IPS-NIHi11 (cell line): ENCODE measurements around the gene DCHS1.

Experiments
- DNase-seq: peaks from one replicate; pipeline ENCODE4 v3.0.0; 2012; ENCODE audit warnings: mixed read lengths, low spot score

DCHS1 gene

DNA sequence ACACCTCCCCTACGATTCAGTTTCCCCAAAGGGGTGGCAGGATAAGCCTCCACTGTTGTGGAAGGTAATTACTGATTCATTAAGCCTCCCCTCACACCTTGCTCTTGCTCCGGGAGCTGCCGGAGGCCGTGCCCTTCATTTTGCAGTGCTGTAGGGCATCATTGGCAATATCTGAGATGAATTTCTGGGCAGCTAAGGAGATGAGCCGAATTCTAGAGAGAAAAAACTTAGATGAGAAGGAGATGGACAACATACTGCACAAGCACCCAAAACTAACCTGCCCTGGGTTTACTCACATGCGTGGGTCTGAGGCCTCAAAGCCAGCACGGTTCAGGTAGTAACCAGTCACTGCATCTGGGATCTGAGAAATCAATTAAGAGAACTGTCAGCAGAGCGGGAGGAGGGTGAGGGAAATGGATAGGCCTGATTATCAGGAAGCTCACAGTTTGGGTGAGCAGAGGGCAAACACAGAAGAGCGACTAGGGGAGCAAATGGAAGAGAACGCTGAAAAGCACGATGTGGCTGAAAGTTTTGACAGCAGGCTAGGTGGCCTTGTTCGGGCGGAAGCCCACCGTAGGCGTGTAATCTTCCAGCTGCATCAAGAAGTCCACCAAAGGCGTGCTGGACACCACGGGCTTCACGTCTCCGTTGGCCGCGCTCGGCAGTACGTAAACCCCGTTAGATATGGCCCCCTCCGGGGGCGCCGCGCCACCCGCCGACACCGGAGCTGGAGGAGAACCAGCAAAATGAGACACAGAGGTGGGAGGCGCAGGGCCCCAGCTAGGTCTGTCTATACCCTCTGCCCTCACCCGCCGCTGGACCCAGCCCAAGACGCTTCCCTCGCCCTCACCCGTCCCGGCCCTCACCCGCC is 44.3 kb downstream of the DCHS1 start:
- no peak for DNase-seq

DNA sequence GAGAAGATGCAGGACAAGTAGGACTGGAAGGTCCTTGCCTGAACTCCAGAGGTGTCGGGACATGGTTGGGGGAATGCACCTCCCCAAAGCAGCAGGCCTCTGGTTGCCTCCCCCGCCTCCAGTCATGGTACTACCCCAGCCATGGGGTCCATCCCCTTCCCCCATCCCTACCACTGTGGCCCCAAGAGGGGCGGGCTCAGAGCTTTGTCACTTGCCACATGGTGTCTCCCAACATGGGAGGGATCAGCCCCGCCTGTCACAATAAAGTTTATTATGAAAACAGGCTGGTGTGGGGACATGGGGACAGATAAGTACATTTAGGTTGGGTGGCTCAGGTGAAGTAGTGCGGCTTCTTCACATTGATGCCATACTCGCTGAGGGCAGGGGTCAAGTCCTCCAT is 45.0 kb downstream of the DCHS1 start:
- no peak for DNase-seq

DNA sequence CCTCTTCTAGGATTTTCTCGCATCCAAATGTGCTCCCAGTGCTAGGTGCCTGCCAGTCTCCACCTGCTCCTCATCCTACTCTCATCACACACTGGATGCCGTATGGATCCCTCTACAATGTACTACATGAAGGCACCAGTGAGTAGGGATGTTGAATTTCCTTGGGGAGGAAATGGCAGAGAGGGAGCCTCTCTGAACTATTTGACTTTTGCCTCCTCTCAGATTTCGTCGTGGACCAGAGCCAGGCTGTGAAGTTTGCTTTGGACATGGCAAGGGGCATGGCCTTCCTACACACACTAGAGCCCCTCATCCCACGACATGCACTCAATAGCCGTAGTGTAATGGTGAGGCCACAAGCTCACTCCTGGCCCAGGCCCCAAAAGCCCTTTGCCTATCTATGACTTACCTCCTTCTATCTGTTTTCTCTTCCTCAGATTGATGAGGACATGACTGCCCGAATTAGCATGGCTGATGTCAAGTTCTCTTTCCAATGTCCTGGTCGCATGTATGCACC is 46.0 kb downstream of the DCHS1 start:
- DNase-seq: no peak

DNA sequence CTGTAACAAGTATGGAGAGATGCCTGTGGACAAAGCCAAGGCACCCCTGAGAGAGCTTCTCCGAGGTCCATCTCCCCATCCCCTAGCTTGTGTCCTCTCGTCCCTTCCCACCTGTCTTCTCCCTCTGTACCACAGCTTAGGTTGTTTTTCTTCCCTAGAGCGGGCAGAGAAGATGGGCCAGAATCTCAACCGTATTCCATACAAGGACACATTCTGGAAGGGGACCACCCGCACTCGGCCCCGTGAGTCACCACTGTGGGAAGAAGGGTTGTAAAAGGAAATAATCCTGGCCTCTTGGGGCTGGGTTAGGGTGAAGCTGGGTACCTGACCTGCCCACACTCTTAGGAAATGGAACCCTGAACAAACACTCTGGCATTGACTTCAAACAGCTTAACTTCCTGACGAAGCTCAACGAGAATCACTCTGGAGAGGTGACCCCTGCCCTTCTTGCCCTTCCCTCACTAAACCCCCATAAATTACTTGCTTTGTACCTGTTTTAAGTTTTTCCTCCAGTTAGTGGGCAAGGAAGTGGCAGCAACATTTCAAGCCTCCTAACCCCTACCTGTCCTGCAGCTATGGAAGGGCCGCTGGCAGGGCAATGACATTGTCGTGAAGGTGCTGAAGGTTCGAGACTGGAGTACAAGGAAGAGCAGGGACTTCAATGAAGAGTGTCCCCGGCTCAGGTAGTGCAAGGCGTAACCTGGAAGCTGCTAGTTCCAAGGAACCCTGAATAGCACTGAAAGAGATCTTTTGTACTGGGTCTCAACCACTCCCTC is 46.7 kb downstream of the DCHS1 start:
- no peak for DNase-seq

DNA sequence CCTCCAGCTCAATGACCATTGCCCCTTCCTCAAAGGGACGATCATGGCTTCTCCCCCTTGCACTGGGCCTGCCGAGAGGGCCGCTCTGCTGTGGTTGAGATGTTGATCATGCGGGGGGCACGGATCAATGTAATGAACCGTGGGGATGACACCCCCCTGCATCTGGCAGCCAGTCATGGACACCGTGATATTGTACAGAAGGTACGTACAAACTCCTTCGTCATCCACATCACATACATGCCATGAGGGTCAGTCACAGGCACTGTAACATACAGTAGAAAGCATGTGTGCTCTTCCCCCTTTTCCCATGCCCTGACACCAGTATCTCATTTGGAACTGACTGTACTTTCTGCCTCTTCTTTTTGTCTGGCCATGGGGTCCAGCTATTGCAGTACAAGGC is 47.6 kb downstream of the DCHS1 start:
- no peak for DNase-seq

DNA sequence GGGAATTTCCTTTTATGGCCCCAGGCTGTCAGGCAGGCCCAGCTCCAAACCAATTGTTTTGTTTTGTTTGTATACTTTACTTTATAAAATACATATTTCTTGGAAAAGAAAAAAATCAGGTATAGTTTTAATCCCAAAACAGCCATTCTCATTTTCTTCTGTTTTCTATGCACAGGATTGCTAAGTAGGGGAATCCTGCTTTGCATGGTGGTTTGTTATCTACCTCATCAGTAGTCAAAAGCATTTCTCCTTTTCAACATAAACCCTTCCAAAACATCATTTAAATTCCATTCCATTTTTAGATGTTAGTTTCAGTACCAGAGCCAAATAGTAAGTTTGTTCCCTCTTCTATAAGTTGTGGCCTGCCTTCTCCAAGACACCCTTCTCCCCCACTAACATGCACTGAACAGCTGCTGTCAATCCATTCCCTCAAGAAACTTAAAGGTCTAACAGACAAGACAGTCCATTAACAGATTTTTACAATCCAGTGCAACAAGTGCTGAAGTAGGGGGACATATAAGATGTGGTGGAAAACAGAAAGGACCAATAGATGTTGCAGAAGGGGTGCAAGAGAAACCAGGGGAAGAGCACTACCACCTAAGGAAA is 48.3 kb downstream of the DCHS1 start:
- DNase-seq: no peak

DNA sequence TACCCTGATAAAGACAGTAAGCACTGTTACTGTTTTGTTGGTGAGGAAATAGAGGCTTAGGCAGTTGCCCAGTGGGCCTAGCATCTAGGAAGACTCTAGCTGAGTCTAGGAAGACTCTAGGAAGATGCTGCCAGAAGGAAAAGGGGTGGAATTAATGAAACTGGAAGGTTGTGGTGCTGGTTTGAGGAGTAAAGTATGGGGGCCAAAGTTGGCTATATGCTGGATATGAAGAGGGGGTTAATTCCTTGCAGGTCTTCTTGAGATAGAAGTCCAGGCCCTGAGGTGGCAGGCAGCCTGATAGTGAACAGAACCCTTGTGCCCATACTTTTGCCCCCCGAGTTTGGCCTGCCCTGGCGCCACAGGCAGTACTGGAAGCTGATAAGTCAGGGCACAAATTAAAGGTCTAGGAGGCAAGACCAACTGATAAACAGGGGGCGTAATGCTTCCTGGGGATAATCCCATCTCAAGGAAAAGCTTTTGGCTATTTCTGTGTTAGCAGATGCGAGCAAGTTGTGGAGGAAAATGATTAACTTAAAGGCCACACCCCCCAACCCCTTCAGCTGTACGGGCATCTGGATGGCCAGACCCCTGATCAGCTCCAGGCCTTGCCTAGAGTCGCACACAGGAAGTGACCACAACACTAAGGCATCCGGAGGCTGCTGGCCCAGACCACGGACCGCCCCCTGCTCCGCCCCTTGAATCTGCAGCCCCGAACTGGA is 49.0 kb downstream of the DCHS1 start:
- DNase-seq: peak; percentile 91

DNA sequence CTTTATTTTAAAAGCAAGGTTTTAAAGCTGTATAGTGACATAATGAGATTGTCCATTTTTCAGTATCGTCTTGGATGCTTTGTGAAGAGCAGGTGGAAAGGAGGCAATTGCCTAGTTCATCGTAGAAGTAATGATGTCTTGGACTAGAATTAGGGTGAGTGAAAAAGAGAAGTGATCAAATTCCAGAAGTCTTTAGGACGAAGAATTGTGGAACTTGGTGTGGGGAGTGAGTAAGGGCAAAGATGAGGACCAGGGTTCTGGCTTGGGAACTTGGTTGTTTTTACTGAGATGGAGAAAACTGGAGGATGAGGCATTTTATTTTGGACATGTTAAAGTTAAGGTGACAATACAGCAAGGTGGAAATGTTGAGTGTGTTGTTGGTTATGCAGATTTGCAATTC is 50.8 kb downstream of the DCHS1 start:
- no peak for DNase-seq

DNA sequence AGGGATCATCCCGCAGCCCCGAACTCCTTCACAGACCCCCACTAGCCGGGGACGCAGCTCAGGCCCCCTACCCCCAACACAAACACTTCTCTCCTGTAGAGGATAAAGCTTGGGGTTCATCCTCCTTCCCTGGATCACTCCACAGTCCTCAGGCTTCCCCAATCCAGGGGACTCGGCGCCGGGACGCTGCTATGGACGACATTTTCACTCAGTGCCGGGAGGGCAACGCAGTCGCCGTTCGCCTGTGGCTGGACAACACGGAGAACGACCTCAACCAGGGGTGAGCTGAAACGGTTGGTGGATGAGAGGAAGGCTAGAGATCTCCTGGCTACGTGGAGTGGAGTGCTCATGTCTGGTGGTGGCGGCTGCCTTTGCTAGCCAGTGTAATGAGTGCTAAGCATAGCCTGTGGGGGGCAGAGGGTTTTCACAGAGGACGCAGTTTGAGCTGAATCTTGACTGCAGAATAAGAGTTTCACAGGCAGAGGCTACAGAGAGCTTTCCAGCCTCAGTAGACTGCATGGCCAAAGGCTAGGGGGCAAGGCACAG is 51.5 kb downstream of the DCHS1 start:
- peak; percentile 42 for DNase-seq

DNA sequence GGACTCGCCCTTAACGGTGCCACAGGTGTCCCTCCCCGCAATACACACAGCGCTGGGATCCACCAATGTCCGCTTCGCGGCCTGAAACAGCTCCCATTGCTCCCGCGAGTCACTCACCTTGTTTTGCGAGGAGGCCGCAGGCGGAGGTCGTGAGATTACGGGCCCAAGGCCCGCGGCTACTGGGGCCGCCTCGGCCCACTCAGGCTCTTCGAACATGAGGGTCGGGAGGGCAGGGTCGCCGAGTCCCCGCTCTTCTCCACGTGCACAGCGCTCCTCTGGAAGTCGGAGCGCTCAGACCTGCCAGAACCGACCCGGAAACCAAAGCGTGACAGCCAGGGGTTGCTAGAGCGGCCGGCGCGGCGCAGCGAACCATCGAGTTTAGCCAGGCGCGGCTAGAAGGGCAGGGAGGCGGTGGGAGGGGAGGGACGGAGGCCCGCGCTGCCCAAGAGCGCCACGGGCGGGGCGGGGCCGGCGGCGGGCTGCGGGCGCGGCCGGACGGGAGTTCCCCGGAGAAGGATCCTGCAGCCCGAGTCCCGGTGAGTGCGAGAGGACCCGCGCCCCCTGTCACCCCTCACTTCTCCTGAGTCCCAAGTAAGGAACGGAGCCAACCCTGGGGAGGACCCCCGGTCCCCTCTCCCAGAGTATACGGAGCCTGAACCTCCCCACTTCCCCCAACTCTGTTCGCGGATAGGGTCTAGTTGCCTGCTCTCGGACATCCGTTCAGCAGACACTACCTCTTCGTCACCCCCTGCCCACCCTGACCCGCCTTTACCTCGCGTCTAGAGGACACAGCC is 52.1 kb downstream of the DCHS1 start, which contains the start of the genes ILK and RRP8:
Gene ILK, plus strand, starts transcription at position 488 of the 794 bp plus-strand sequence. CDS start 498 bp downstream, outside the sequence.
Gene RRP8, minus strand, starts transcription at position 330 of the 794 bp plus-strand sequence. Its CDS starts 114 bp downstream, at position 216.
- peak; percentile 96 for DNase-seq

DNA sequence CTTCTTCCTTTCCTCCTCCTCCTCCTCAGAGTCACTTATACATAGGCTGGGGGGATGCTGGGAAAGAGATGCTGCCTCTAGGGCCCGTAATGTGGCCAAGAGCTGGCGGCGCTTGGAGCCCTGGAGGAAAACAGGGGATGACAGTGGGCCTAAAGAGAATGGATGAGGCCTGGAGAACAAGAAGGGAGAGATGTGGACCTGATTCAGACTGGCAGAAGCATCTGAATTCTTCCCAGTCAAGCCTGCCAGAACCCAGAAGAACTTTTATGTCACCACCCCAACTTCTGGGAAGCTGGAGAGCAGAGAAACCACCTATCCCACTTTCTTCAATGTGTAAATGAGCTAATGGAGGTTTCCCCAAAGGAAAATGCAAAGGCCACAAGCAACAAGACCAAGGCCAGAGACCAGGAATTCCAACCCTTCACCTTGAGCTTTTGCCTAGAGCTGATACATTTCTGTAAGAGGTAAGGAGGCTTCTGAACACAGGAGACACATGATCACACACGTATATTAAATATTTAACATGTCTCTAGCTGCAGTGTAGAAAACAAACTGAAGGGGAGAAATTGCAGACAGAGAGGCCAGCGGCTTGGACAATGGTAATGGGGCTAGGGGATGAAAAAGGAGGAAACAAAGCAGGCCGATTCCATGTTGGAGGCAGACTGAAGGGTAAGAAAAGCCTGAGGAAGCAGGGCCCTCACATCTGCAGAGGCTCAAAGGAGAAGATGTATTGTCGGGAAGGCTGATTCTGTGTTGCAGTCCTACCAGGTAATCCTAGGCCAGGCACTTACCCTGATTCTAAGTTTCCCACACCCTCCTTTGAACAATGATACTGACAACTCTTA is 53.3 kb downstream of the DCHS1 start:
- DNase-seq: no peak

DNA sequence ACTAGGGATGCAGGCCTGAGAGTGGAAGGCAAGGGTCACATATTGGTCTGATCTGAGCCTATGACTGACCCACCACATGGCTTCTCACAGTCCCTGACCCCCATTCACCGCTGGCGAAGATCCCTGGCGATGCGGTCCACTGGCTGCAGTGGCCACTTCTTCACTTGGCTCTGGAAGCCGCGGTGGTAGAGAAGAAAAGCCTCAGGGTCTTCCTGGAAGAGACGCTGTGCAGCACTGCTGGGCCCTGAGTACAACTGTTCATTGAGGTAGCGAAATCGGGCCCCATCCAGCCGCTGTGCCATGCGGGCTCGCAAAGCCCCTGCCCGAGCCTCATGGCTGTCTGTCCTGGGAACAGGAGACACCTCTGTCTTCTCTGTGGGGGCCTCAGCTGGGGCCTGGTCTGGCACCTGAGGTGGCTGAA is 54.6 kb downstream of the DCHS1 start:
- DNase-seq: no peak

DNA sequence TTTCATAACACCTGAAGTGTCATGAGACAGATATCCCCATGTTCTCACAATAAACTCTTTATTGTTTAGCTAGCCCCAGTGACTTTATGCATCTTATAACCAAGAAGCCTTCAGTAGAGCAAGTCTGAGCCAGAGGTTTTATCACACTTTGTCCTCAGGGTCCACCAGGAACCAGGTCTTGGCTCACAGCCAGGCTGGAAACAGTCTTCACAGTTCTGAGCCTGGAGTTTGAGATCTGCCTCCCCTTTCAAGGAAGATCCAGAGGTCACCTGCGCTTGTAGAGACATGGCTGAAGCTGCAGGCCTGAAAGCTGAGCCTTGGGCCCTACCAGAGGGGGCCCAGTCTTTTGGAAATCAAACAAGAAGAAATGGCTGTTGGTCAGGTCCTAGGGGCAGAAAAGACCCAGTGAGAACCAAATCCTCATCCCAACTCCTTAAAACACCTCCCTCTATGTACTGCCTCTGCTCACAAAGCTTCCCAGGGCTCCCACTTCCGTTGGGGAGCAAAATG is 55.7 kb downstream of the DCHS1 start:
- no peak for DNase-seq

DNA sequence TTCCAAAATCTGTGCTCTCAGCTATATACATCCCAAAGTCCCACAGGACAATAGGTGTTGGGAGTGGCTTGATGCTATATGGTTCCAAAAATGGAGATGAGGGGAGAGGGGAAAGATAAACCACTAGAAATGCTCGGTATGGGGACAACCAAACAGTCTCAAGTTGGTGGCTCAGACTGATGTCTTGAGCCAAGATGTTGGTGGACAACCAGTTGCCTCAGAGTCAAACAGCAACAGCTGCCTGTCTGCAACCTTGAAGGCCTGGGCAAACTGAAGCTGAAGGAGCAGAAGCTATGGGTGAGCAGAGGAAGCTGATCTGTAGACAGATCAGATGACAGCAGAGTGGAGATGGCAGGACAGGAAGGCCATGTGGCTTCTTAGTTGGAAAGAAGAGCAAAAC is 56.2 kb downstream of the DCHS1 start:
- DNase-seq: no peak

DNA sequence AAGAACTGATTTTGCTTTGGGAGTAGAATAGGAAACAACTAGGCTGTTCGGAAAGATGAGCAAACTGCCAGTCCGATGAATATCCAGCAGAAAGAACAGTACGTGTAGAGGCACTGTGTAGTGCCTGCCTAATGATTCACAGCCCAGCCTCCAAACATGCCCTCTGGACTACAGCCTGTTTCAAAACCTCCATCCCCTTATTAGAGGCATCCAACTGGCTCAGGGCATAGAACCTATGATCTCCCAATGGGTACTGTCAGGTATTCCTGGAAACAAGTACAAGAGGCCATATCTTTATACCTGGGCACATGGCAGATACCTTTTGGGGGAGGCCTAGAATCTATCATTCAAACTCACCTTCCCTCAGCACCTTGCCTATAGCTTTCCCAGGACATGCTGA is 57.1 kb downstream of the DCHS1 start:
- DNase-seq: no peak

DNA sequence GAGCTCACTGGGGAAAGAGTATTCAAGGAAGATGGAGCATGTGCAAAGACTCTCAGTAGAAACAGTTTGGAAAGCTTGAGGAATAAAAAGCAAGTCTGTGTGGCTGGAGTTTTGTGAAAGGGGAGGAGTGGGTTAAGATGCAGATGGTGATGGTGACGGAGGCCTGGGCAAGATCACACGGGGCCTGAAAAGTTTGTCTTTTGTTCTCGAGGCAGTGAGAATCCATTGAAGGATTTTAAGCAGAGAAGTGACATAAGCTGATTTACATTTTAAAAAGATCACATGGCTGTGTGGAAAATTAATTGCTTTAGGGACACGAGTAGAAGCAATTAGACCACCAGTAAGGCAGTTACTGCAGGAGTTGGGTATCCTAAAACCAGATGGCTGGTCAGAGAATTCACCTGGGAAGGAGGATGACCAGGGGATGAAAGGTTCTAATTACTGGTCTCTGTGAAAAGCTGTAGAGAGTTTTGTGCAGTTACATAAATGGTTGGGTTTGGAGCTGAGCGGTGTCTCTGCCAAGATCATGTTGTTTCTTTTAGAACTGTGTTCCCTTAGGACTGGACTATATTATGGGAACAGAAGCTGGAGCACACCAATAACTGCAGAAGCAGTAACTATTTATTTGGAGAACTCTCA is 59.3 kb downstream of the DCHS1 start:
- DNase-seq: no peak

DNA sequence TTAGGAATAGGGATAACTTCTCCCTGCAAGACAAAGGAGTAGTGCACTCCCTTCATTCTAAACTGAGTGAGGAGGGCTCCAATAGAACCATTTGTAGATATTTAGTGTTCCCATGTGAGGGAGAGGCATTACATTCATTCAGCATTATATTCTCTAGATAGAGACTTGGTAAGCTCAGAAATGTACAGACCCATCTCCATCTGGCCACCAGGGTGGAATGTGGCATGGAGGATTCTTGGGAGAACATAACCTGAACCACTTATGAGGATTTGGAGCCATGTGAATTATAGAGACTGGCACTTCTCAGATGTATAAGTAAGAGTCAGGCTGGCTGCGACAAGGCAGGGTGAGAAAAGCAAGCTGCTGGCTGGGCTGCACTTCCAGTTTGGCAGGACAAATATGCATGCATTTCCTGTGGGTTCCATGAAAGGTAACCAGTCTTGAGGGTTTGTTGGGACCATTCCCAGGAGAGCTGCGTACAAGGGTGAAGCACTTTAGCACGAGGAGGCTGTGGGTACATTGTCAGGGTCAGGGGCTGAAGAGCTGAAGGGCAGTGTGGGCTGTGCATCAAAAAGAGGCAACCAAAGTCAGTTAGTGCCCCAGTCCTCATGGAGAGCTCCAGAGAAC is 61.4 kb downstream of the DCHS1 start:
- DNase-seq: no peak

DNA sequence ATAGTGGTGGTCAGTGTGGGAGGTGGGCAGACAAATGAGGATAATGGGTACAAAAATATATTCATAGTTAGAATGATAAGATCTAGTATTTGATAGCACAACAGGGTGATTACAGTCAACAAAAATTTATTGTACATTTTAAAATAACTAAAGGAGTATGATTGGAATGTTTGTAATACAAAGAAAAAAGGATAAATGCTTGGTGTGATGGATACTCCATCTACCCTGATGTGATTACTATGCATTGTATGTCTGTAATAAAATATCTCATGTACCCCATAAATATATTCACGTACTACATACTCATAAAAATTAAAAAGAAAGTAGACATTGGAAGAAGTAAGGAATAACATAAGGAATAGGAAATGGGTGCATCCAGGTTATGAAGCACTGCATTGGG is 67.6 kb downstream of the DCHS1 start:
- no peak for DNase-seq
